ENCODE results near the gene MYL12B. TPM values are rescaled to one million over a fixed set of nuclear protein-coding genes. Genes with fewer than 3 reads are reported as not detected.
A peak's percentile ranks its signal among the peaks of the same experiment; 100 is the strongest.

The MYL12B gene
- total RNA-seq, 1 experiment from 2014 or later = 229 TPM

- no TSS peak for BruUV-seq (replicated peaks)
- Mint-ChIP-seq H3K36me3 (ENCODE audit: insufficient read depth, unreplicated experiment) (peaks cover 6% of the 10 kb centered on the region), H3K4me3 (ENCODE audit: unreplicated experiment) (no peak overlapping the region), H3K27ac (ENCODE audit: low read depth, unreplicated experiment) (no peak overlapping the region), H3K9me3 (ENCODE audit: unreplicated experiment) (no peaks in the 10 kb centered on the region), H3K27me3 (ENCODE audit: insufficient read depth, unreplicated experiment) (no peaks in the 10 kb centered on the region), H3K4me1 (ENCODE audit: insufficient read depth, unreplicated experiment) (no peaks in the 10 kb centered on the region)
- peak; percentile 59 for DNase-seq (ENCODE audit: unreplicated experiment)
- TF ChIP-seq CTCF (IDR thresholded peaks at IDR 0.05; ENCODE audit: unreplicated experiment) = no peak
- intact Hi-C loops (cut with micrococcal nuclease) = no loop called here
- ChIA-PET CTCF (interaction anchor here (0.7 to 2.0 kb wide), 3 partner anchors 9 to 17 kb away, joined by 3 to 5 read pairs (median 3); no protein-coding TSS in a partner anchor), POLR2A (interaction anchor here (1.2 to 1.4 kb wide), 2 partner anchors 8 to 12 kb away, joined by 3 to 5 read pairs; no protein-coding TSS in a partner anchor)
Observed at GRCh38 chr18:3230401-3231334, 31.3 kb upstream of the MYL12B start.

GRCh38 chr18:3233004-3233403, 28.9 kb upstream of the MYL12B start:
- H3K27ac Mint-ChIP-seq (ENCODE audit: low read depth, unreplicated experiment) = no peak overlapping the region
- ChIA-PET POLR2A (no interaction called here), CTCF (interaction anchor here (0.5 kb wide), 1 partner anchor 81 kb away, joined by 3 read pairs; no protein-coding TSS in a partner anchor)
- intact Hi-C loops (cut with micrococcal nuclease) = no loop called here
- H3K27me3 Mint-ChIP-seq (ENCODE audit: insufficient read depth, unreplicated experiment) = no peaks in the 10 kb centered on the region
- no peaks in the 10 kb centered on the region for H3K4me1 Mint-ChIP-seq (ENCODE audit: insufficient read depth, unreplicated experiment)
- no peak for DNase-seq (ENCODE audit: unreplicated experiment)
- no peak for TF ChIP-seq CTCF (IDR thresholded peaks at IDR 0.05; ENCODE audit: unreplicated experiment)
- no TSS peak for BruUV-seq (replicated peaks)
- H3K4me3 Mint-ChIP-seq (ENCODE audit: unreplicated experiment) = no peak overlapping the region
- no peaks in the 10 kb centered on the region for H3K9me3 Mint-ChIP-seq (ENCODE audit: unreplicated experiment)
- no peaks in the 10 kb centered on the region for H3K36me3 Mint-ChIP-seq (ENCODE audit: insufficient read depth, unreplicated experiment)

GRCh38 chr18:3233433-3234168, 28.3 kb upstream of the MYL12B start:
- Mint-ChIP-seq H3K4me1 (ENCODE audit: insufficient read depth, unreplicated experiment) (peaks cover 1% of the 10 kb centered on the region), H3K27me3 (ENCODE audit: insufficient read depth, unreplicated experiment) (no peaks in the 10 kb centered on the region), H3K27ac (ENCODE audit: low read depth, unreplicated experiment) (no peak overlapping the region), H3K36me3 (ENCODE audit: insufficient read depth, unreplicated experiment) (no peaks in the 10 kb centered on the region), H3K9me3 (ENCODE audit: unreplicated experiment) (no peaks in the 10 kb centered on the region), H3K4me3 (ENCODE audit: unreplicated experiment) (no peak overlapping the region)
- ChIA-PET POLR2A (interaction anchor here (0.7 to 2.6 kb wide), 3 partner anchors 12 to 20 kb away, joined by 3 to 6 read pairs (median 3); no protein-coding TSS in a partner anchor), CTCF (interaction anchor here (0.5 to 1.7 kb wide), 3 partner anchors 9 to 81 kb away, joined by 3 to 11 read pairs (median 3); no protein-coding TSS in a partner anchor)
- no peak for DNase-seq (ENCODE audit: unreplicated experiment)
- BruUV-seq (replicated peaks) = no TSS peak
- intact Hi-C loops (cut with micrococcal nuclease) = no loop called here
- no peak for TF ChIP-seq CTCF (IDR thresholded peaks at IDR 0.05; ENCODE audit: unreplicated experiment)

GRCh38 chr18:3234457-3234856, 27.5 kb upstream of the MYL12B start:
- H3K4me3 Mint-ChIP-seq (ENCODE audit: unreplicated experiment) = no peak overlapping the region
- no peaks in the 10 kb centered on the region for H3K36me3 Mint-ChIP-seq (ENCODE audit: insufficient read depth, unreplicated experiment)
- H3K27me3 Mint-ChIP-seq (ENCODE audit: insufficient read depth, unreplicated experiment) = no peaks in the 10 kb centered on the region
- intact Hi-C loops (cut with micrococcal nuclease) = no loop called here
- TF ChIP-seq CTCF (IDR thresholded peaks at IDR 0.05; ENCODE audit: unreplicated experiment) = no peak
- H3K27ac Mint-ChIP-seq (ENCODE audit: low read depth, unreplicated experiment) = no peak overlapping the region
- H3K4me1 Mint-ChIP-seq (ENCODE audit: insufficient read depth, unreplicated experiment) = peaks cover 9% of the 10 kb centered on the region
- no TSS peak for BruUV-seq (replicated peaks)
- ChIA-PET POLR2A (interaction anchor here (0.6 to 2.6 kb wide), 7 partner anchors 11 to 282 kb away, joined by 3 to 6 read pairs (median 4); no protein-coding TSS in a partner anchor), CTCF (interaction anchor here (0.7 to 1.7 kb wide), 4 partner anchors 9 to 269 kb away, joined by 3 to 11 read pairs (median 4); no protein-coding TSS in a partner anchor)
- no peak for DNase-seq (ENCODE audit: unreplicated experiment)
- H3K9me3 Mint-ChIP-seq (ENCODE audit: unreplicated experiment) = no peaks in the 10 kb centered on the region

Measured in MCF 10A (cell line).